ENCODE data around the gene GDPD4. TPM values are rescaled to one million over a fixed set of nuclear protein-coding genes. Genes with fewer than 3 reads are reported as not detected.

Gene GDPD4
- total RNA-seq, 1 experiment from 2014 or later, result not detected

DNA sequence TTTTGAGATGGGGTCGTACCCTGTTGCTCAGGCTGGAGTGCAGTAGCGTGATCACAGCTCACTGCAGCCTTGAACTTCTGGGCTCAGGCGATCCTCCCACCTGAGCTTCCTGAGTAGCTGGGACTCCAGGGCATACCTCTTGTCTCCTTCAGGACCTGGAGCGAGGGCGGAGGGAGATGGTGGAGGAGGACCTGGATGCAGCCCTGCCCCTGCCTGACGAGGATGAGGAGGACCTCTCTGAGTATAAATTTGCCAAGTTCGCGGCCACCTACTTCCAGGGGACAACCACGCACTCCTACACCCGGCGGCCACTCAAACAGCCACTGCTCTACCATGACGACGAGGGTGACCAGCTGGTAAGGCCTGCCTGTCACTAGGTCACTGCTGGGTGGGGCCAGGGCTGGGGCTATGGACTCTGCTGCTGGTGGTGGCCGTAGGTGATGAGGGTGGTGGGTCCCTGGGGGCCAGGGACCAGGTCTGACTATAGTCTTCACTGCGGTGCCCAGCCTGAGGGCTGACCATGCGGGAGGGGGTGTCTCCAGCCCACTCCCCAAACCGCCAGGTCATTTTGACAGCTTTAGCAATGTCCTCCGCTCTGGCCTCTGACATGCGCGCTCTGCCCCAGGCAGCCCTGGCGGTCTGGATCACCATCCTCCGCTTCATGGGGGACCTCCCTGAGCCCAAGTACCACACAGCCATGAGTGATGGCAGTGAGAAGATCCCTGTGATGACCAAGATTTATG is 119.5 kb downstream of the GDPD4 start:
- Mint-ChIP-seq H3K4me3 (ENCODE audit: unreplicated experiment) (no peak overlapping the region), H3K27me3 (ENCODE audit: insufficient read depth, unreplicated experiment) (peaks cover 18% of the 10 kb centered on the region), H3K9me3 (ENCODE audit: unreplicated experiment) (no peaks in the 10 kb centered on the region), H3K36me3 (ENCODE audit: insufficient read depth, unreplicated experiment) (no peaks in the 10 kb centered on the region), H3K4me1 (ENCODE audit: insufficient read depth, unreplicated experiment) (no peaks in the 10 kb centered on the region), H3K27ac (ENCODE audit: low read depth, unreplicated experiment) (no peak overlapping the region)
- POLR2A ChIA-PET, result no interaction called here
- BruUV-seq (replicated peaks), result no TSS peak
- CTCF ChIA-PET, result interaction anchor here (0.6 to 0.8 kb wide), 3 partner anchors 9 to 355 kb away, joined by 3 read pairs; no protein-coding TSS in a partner anchor
- intact Hi-C loops (cut with micrococcal nuclease), result no loop called here
- DNase-seq (ENCODE audit: unreplicated experiment), result no peak
- TF ChIP-seq, protein P1, sequence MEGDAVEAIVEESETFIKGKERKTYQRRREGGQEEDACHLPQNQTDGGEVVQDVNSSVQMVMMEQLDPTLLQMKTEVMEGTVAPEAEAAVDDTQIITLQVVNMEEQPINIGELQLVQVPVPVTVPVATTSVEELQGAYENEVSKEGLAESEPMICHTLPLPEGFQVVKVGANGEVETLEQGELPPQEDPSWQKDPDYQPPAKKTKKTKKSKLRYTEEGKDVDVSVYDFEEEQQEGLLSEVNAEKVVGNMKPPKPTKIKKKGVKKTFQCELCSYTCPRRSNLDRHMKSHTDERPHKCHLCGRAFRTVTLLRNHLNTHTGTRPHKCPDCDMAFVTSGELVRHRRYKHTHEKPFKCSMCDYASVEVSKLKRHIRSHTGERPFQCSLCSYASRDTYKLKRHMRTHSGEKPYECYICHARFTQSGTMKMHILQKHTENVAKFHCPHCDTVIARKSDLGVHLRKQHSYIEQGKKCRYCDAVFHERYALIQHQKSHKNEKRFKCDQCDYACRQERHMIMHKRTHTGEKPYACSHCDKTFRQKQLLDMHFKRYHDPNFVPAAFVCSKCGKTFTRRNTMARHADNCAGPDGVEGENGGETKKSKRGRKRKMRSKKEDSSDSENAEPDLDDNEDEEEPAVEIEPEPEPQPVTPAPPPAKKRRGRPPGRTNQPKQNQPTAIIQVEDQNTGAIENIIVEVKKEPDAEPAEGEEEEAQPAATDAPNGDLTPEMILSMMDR (IDR thresholded peaks at IDR 0.05; ENCODE audit: unreplicated experiment), result no peak

DNA sequence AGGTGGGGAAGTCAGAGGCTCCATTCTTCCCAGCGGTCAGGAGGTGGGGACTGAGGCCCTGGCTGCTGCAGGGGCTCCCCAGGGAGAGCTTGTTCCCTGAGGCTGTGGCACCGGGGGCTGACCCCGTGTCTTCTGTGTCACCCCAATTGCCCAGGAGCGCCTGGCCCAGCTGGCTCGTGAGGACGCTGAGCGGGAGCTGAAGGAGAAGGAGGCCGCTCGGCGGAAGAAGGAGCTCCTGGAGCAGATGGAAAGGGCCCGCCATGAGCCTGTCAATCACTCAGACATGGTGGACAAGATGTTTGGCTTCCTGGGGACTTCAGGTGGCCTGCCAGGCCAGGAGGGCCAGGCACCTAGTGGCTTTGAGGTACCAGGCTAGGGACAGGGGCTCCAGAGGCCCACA is 120.3 kb downstream of the GDPD4 start:
- Mint-ChIP-seq H3K27ac (ENCODE audit: low read depth, unreplicated experiment) (no peak overlapping the region), H3K27me3 (ENCODE audit: insufficient read depth, unreplicated experiment) (peaks cover 18% of the 10 kb centered on the region), H3K36me3 (ENCODE audit: insufficient read depth, unreplicated experiment) (no peaks in the 10 kb centered on the region), H3K9me3 (ENCODE audit: unreplicated experiment) (no peaks in the 10 kb centered on the region), H3K4me3 (ENCODE audit: unreplicated experiment) (no peak overlapping the region), H3K4me1 (ENCODE audit: insufficient read depth, unreplicated experiment) (no peaks in the 10 kb centered on the region)
- ChIA-PET CTCF (interaction anchor here (0.6 kb wide), 1 partner anchor 326 kb away, joined by 4 read pairs; no protein-coding TSS in a partner anchor), POLR2A (no interaction called here)
- TF ChIP-seq, protein P1 (IDR thresholded peaks at IDR 0.05; ENCODE audit: unreplicated experiment), result no peak
- intact Hi-C loops (cut with micrococcal nuclease), result no loop called here
- no peak for DNase-seq (ENCODE audit: unreplicated experiment)
- BruUV-seq (replicated peaks), result no TSS peak

DNA sequence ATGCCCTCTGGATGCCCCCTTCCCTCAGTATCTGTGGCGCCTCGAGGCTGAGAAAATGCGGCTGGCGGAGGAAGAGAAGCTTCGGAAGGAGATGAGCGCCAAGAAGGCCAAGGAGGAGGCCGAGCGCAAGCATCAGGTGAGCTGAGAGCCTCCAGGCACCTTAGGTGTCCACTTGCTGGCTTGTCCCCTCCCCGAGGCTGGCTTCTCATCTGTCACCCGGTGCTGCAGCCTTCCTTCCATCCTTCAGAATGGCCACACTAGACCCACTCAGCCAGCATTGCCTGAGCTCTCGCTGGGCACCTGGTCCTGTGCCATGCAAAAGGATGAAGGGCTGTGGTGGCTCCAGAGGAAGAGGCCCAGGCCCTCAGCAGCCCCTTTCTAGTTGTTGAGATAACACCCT is 121.1 kb downstream of the GDPD4 start:
- POLR2A ChIA-PET, result interaction anchor here (0.9 kb wide), 1 partner anchor 64 kb away, joined by 3 read pairs; no protein-coding TSS in a partner anchor
- Mint-ChIP-seq H3K27me3 (ENCODE audit: insufficient read depth, unreplicated experiment) (peaks cover 18% of the 10 kb centered on the region), H3K4me3 (ENCODE audit: unreplicated experiment) (no peak overlapping the region), H3K9me3 (ENCODE audit: unreplicated experiment) (no peaks in the 10 kb centered on the region), H3K36me3 (ENCODE audit: insufficient read depth, unreplicated experiment) (no peaks in the 10 kb centered on the region), H3K27ac (ENCODE audit: low read depth, unreplicated experiment) (no peak overlapping the region), H3K4me1 (ENCODE audit: insufficient read depth, unreplicated experiment) (no peaks in the 10 kb centered on the region)
- BruUV-seq (replicated peaks), result no TSS peak
- CTCF ChIA-PET, result no interaction called here
- DNase-seq (ENCODE audit: unreplicated experiment), result no peak
- intact Hi-C loops (cut with micrococcal nuclease), result no loop called here
- TF ChIP-seq, protein P1 (IDR thresholded peaks at IDR 0.05; ENCODE audit: unreplicated experiment), result no peak

DNA sequence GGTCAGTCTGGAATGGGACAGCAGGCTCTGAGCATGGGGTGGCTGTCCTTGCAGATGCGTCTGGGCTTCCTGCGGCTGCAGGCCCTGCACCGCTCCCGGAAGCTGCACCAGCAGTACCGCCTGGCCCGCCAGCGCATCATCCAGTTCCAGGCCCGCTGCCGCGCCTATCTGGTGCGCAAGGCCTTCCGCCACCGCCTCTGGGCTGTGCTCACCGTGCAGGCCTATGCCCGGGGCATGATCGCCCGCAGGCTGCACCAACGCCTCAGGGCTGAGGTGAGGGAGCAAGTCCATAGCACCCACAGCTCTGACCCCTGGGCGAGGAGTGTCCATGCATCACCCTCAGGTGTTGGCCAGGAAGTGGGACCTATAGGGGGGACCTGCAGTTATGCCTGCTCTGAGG is 121.8 kb downstream of the GDPD4 start:
- no peak overlapping the region for H3K4me3 Mint-ChIP-seq (ENCODE audit: unreplicated experiment)
- POLR2A ChIA-PET, result interaction anchor here (0.9 kb wide), 1 partner anchor 64 kb away, joined by 3 read pairs; no protein-coding TSS in a partner anchor
- H3K27me3 Mint-ChIP-seq (ENCODE audit: insufficient read depth, unreplicated experiment), result peaks cover 18% of the 10 kb centered on the region
- no TSS peak for BruUV-seq (replicated peaks)
- intact Hi-C loops (cut with micrococcal nuclease), result no loop called here
- TF ChIP-seq, protein P1 (IDR thresholded peaks at IDR 0.05; ENCODE audit: unreplicated experiment), result no peak
- no peak for DNase-seq (ENCODE audit: unreplicated experiment)
- no peaks in the 10 kb centered on the region for H3K4me1 Mint-ChIP-seq (ENCODE audit: insufficient read depth, unreplicated experiment)
- CTCF ChIA-PET, result interaction anchor here (1.7 kb wide), 1 partner anchor 9 kb away, joined by 7 read pairs; no protein-coding TSS in a partner anchor
- no peak overlapping the region for H3K27ac Mint-ChIP-seq (ENCODE audit: low read depth, unreplicated experiment)
- no peaks in the 10 kb centered on the region for H3K9me3 Mint-ChIP-seq (ENCODE audit: unreplicated experiment)
- H3K36me3 Mint-ChIP-seq (ENCODE audit: insufficient read depth, unreplicated experiment), result no peaks in the 10 kb centered on the region
